22Rv1 (cell line): ENCODE results near the gene MUC6.

Experiments
- ZFX ChIP-seq: fragments of 450-650 bp; IDR thresholded peaks from 2 replicates; pipeline ENCODE4 v1.6.1; 2017; ENCODE audit warnings: antibody characterized with exemption, borderline replicate concordance
- TF ChIP-seq, protein P1 (sequence below): fragments of 450-650 bp; IDR thresholded peaks from 2 replicates; pipeline ENCODE4 v1.5.1; 2017; ENCODE audit warnings: mild to moderate bottlenecking

DNA sequence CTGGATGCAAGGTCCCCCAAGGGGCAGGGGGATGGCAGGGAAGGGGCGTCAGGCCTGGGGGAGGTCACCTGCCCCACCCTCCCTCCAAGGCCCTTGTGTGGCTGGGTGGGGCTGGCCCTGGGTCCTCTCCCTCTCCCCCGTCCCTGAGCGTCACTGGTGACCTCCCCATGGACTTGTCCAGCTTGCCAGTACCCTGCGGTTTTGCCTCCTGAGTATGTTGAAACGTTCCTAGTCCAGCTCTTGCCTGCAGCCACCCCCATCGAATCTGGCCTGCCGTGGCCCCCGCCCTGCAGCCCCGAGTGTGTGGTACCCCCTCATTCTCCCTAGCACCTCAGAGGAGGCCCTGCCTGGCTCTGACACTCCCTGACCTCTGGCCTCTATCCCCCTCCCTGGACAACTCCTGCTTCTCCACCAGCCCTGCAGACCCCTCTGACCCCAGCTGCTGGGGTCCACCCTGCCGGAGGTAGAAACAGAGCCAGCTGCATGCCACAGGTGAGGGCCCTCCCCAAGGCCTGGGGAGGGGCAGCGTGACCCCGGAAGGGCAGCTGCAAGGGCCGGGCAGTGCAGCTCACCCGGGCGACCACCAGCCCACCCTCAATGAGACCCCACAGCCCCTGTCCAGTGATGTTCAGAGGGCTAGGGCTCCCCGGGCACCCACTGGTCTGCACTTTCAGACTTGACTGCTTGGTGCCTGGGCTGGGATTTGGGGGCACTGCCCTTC, 4.1 kb upstream of the MUC6 start:
- TF ChIP-seq, protein P1, sequence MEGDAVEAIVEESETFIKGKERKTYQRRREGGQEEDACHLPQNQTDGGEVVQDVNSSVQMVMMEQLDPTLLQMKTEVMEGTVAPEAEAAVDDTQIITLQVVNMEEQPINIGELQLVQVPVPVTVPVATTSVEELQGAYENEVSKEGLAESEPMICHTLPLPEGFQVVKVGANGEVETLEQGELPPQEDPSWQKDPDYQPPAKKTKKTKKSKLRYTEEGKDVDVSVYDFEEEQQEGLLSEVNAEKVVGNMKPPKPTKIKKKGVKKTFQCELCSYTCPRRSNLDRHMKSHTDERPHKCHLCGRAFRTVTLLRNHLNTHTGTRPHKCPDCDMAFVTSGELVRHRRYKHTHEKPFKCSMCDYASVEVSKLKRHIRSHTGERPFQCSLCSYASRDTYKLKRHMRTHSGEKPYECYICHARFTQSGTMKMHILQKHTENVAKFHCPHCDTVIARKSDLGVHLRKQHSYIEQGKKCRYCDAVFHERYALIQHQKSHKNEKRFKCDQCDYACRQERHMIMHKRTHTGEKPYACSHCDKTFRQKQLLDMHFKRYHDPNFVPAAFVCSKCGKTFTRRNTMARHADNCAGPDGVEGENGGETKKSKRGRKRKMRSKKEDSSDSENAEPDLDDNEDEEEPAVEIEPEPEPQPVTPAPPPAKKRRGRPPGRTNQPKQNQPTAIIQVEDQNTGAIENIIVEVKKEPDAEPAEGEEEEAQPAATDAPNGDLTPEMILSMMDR = no peak
- no peak for TF ChIP-seq ZFX
